Trophoblast cell (in vitro differentiated cells and primary cell): ENCODE results near the gene ZNF143.
A peak's percentile ranks its signal among the peaks of the same experiment; 100 is the strongest.

Experiments used
- DNase-seq, 2 donors: peaks; one replicate each; pipeline ENCODE4 v3.0.0-alpha.2; 2016
- H2AFZ ChIP-seq: 2 replicates; pipeline ENCODE4 v1.6.1; 2013; ENCODE audit warnings: low read length, moderate library complexity, mild to moderate bottlenecking; ENCODE audit not compliant: insufficient read depth, poor library complexity
- H2AK5ac ChIP-seq: 2 replicates; pipeline ENCODE4 v1.6.1; 2013; ENCODE audit warnings: mild to moderate bottlenecking, low read length
- H2BK120ac ChIP-seq: 2 replicates; pipeline ENCODE4 v1.6.1; 2013; ENCODE audit warnings: low read length, mild to moderate bottlenecking, moderate library complexity; ENCODE audit not compliant: insufficient read depth, poor library complexity
- H2BK12ac ChIP-seq: 2 replicates; pipeline ENCODE4 v1.6.1; 2013; ENCODE audit warnings: mild to moderate bottlenecking, low read length, moderate library complexity
- H2BK5ac ChIP-seq: 2 replicates; pipeline ENCODE4 v1.6.1; 2013; ENCODE audit warnings: low read length, low read depth, moderate library complexity, mild to moderate bottlenecking; ENCODE audit not compliant: poor library complexity
- H3K14ac ChIP-seq: 2 replicates; pipeline ENCODE4 v1.6.1; 2013; ENCODE audit warnings: mild to moderate bottlenecking, low read length
- H3K18ac ChIP-seq: 2 replicates; pipeline ENCODE4 v1.6.1; 2013; ENCODE audit warnings: mild to moderate bottlenecking, low read length
- H3K23ac ChIP-seq: 2 replicates; pipeline ENCODE4 v1.6.1; 2013; ENCODE audit warnings: low read length
- H3K27ac ChIP-seq: 2 replicates; pipeline ENCODE4 v1.5.1; 2013; ENCODE audit warnings: low read depth, mild to moderate bottlenecking, inconsistent platforms, low read length, moderate library complexity
- H3K27me3 ChIP-seq: 2 replicates; pipeline ENCODE4 v1.6.1; 2013; ENCODE audit warnings: inconsistent platforms, mild to moderate bottlenecking, low read length, moderate library complexity; ENCODE audit not compliant: insufficient read depth
- H3K36me3 ChIP-seq, 2 experiments: 1 replicate in 1 of 2; 2 replicates in 1 of 2; pipeline ENCODE4 v1.6.1; 2013; ENCODE audit warnings: low read length in 2 of 2, mild to moderate bottlenecking in 2 of 2, moderate library complexity in 1 of 2; ENCODE audit not compliant: insufficient read depth in 2 of 2, control insufficient read depth in 1 of 2
- H3K4ac ChIP-seq: 2 replicates; pipeline ENCODE4 v1.6.1; 2013; ENCODE audit warnings: low read depth, mild to moderate bottlenecking, low read length, moderate library complexity
- H3K4me1 ChIP-seq, 2 experiments: 1 replicate in 1 of 2; 2 replicates in 1 of 2; pipeline ENCODE4 v1.6.1; 2013; ENCODE audit warnings: low read length in 2 of 2, mild to moderate bottlenecking in 2 of 2, moderate library complexity in 1 of 2; ENCODE audit not compliant: insufficient read depth in 2 of 2, control insufficient read depth in 1 of 2
- H3K4me2 ChIP-seq: 2 replicates; pipeline ENCODE4 v1.6.1; 2013; ENCODE audit warnings: inconsistent platforms, mild to moderate bottlenecking, low read length, moderate library complexity
- H3K4me3 ChIP-seq: 2 replicates; pipeline ENCODE4 v1.5.1; 2013; ENCODE audit warnings: mild to moderate bottlenecking, low read depth, low read length, inconsistent platforms
- H3K79me1 ChIP-seq: one replicate; pipeline ENCODE4 v1.6.1; 2013; ENCODE audit warnings: low read length
- H3K79me2 ChIP-seq: 2 replicates; pipeline ENCODE4 v1.6.1; 2013; ENCODE audit warnings: low read length, mild to moderate bottlenecking; ENCODE audit not compliant: control insufficient read depth, insufficient read depth, poor library complexity
- H3K9ac ChIP-seq: 2 replicates; pipeline ENCODE4 v1.6.1; 2013; ENCODE audit warnings: mild to moderate bottlenecking, low read length
- H3K9me3 ChIP-seq: 2 replicates; pipeline ENCODE4 v1.6.1; 2013; ENCODE audit warnings: low read depth, mild to moderate bottlenecking, control low read depth, inconsistent platforms, low read length; ENCODE audit not compliant: insufficient read depth
- H4K12ac ChIP-seq: 2 replicates; pipeline ENCODE4 v1.6.1; 2013; ENCODE audit warnings: low read depth, mild to moderate bottlenecking, low read length, moderate library complexity
- H4K8ac ChIP-seq: 2 replicates; pipeline ENCODE4 v1.6.1; 2013; ENCODE audit warnings: low read depth, mild to moderate bottlenecking, low read length, moderate library complexity
- H4K91ac ChIP-seq: one replicate; pipeline ENCODE4 v1.6.1; 2013; ENCODE audit warnings: low read depth, mild to moderate bottlenecking, low read length, moderate library complexity
- WGBS: extraction: QIAGEN DNeasy Blood & Tissue Kit; methylation state at CpG from one replicate; pipeline ENCODE4 v1.1.7; 2013; ENCODE audit warnings: missing lambda C conversion rate; ENCODE audit not compliant: insufficient read length, insufficient coverage; ENCODE audit errors: extremely low coverage; 5-methylcytosine and 5-hydroxymethylcytosine counted together

ZNF143 gene

DNA sequence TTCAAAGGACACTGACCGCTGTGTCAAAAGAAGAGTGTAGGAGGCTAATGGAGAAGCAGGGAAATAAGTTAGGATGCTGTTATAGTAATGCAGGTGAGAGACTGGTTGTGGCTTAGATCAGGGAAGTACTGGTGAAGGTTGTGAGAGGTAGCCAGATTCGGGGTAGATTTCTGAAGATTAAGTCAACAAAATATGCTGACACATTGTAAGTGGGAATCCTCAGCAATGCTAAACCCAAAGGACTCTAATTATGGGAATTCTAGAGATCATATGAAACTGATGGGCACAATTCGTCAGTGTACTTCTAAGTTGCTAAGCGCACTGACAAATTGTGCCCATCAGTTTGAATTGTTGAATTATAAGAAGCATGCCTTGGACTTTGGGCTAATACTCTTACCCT lies 10.0 kb downstream of the ZNF143 start:
- DNase-seq = no peak
- H3K4ac ChIP-seq = no peak overlapping the region
- H3K9ac ChIP-seq = no peak overlapping the region
- H2AFZ ChIP-seq = no peak overlapping the region
- no peaks in the 10 kb centered on the region for H3K79me2 ChIP-seq
- peaks cover 18 to 24% of the 10 kb centered on the region in 2 experiments for H3K36me3 ChIP-seq
- no peak overlapping the region for H3K18ac ChIP-seq
- H4K8ac ChIP-seq = no peak overlapping the region
- no peak overlapping the region for H3K23ac ChIP-seq
- H3K27me3 ChIP-seq = no peaks in the 10 kb centered on the region
- H3K9me3 ChIP-seq = no peaks in the 10 kb centered on the region
- no peak overlapping the region for H2AK5ac ChIP-seq
- H3K14ac ChIP-seq = no peak overlapping the region
- H3K4me1 ChIP-seq = no peaks in the 10 kb centered on the region
- no peak overlapping the region for H3K27ac ChIP-seq
- H3K79me1 ChIP-seq = no peaks in the 10 kb centered on the region
- H4K91ac ChIP-seq = no peak overlapping the region
- no peak overlapping the region for H2BK12ac ChIP-seq
- no peak overlapping the region for H3K4me2 ChIP-seq
- H2BK120ac ChIP-seq = no peak overlapping the region
- H2BK5ac ChIP-seq = no peak overlapping the region
- no CpG with 5 or more reads among the region's 4 CpGs for WGBS
- no peak overlapping the region for H4K12ac ChIP-seq
- no peak overlapping the region for H3K4me3 ChIP-seq

DNA sequence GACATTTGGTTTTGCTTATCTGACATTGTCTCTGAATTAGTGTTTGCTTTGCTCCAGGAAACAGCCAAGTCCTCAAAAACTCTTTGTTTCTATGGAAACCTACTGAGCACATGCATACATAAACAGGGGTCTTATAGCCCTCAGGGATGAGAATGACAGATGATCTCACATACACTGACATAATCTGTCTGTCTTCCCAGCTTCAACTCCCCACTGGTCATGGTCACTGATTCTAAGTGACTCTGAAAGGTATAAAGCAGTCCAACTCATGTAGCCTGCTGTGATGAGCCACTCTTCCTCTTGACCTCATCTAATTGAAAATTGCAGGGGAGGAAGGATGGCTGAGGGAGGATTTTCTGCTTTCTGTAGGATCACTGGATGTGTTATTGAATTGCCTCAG lies 12.6 kb downstream of the ZNF143 start:
- no peak overlapping the region for H4K91ac ChIP-seq
- H2BK12ac ChIP-seq = no peak overlapping the region
- H3K4me3 ChIP-seq = no peak overlapping the region
- no peak overlapping the region for H3K27ac ChIP-seq
- no peaks in the 10 kb centered on the region for H3K79me1 ChIP-seq
- no peaks in the 10 kb centered on the region for H3K79me2 ChIP-seq
- no peaks in the 10 kb centered on the region for H3K4me1 ChIP-seq
- H4K8ac ChIP-seq = no peak overlapping the region
- H2AK5ac ChIP-seq = no peak overlapping the region
- H4K12ac ChIP-seq = no peak overlapping the region
- no peak overlapping the region for H3K4me2 ChIP-seq
- H3K27me3 ChIP-seq = no peaks in the 10 kb centered on the region
- H3K23ac ChIP-seq = no peak overlapping the region
- H2BK120ac ChIP-seq = no peak overlapping the region
- H3K18ac ChIP-seq = no peak overlapping the region
- DNase-seq = no peak
- H2BK5ac ChIP-seq = no peak overlapping the region
- no peak overlapping the region for H3K9ac ChIP-seq
- H3K36me3 ChIP-seq = peaks cover 23 to 36% of the 10 kb centered on the region in 2 experiments
- H2AFZ ChIP-seq = no peak overlapping the region
- no peak overlapping the region for H3K4ac ChIP-seq
- no peak overlapping the region for H3K14ac ChIP-seq
- no peaks in the 10 kb centered on the region for H3K9me3 ChIP-seq

- Histone ChIP-seq H3K23ac (no peak overlapping the region), H3K27ac (no peak overlapping the region)
- WGBS = no CpG with 5 or more reads among the region's 2 CpGs
Measured at GRCh38 chr11:9479899-9480298, 19.1 kb downstream of the ZNF143 start.

GRCh38 chr11:9489080-9489765 lies 28.4 kb downstream of the ZNF143 start:
- Histone ChIP-seq H3K18ac (no peak overlapping the region), H3K79me2 (no peaks in the 10 kb centered on the region), H3K27ac (no peak overlapping the region), H4K91ac (no peak overlapping the region), H3K27me3 (no peaks in the 10 kb centered on the region), H4K12ac (no peak overlapping the region), H3K23ac (no peak overlapping the region), H3K79me1 (no peaks in the 10 kb centered on the region), H4K8ac (no peak overlapping the region), H2AK5ac (no peak overlapping the region), H2BK120ac (no peak overlapping the region), H2BK12ac (no peak overlapping the region), H3K36me3 (peaks cover 16 to 22% of the 10 kb centered on the region in 2 experiments), H2BK5ac (no peak overlapping the region), H3K9me3 (no peaks in the 10 kb centered on the region), H3K4me1 (no peaks in the 10 kb centered on the region), H3K4me3 (no peak overlapping the region), H2AFZ (no peak overlapping the region), H3K9ac (no peak overlapping the region), H3K14ac (no peak overlapping the region), H3K4me2 (no peak overlapping the region), H3K4ac (no peak overlapping the region)
- peak in 1 of 2 donors; percentile 43 for DNase-seq
- no CpG with 5 or more reads among the region's 3 CpGs for WGBS

More at GRCh38 chr11:9479899-9480298, 19.1 kb downstream of the ZNF143 start:
- H2BK5ac ChIP-seq = no peak overlapping the region
- no peaks in the 10 kb centered on the region for H3K9me3 ChIP-seq
- H3K9ac ChIP-seq = no peak overlapping the region
- H3K27me3 ChIP-seq = no peaks in the 10 kb centered on the region
- H3K4me2 ChIP-seq = no peak overlapping the region
- no peak overlapping the region for H3K18ac ChIP-seq
- H2AK5ac ChIP-seq = no peak overlapping the region
- H3K14ac ChIP-seq = no peak overlapping the region
- no peak overlapping the region for H4K8ac ChIP-seq
- H2AFZ ChIP-seq = no peak overlapping the region
- H3K4ac ChIP-seq = no peak overlapping the region
- no peak overlapping the region for H4K12ac ChIP-seq
- H3K36me3 ChIP-seq = peaks cover 23 to 32% of the 10 kb centered on the region in 2 experiments
- no peaks in the 10 kb centered on the region for H3K79me1 ChIP-seq
- no peaks in the 10 kb centered on the region for H3K79me2 ChIP-seq
- H2BK120ac ChIP-seq = no peak overlapping the region
- no peak overlapping the region for H4K91ac ChIP-seq
- H3K4me1 ChIP-seq = no peaks in the 10 kb centered on the region
- no peak overlapping the region for H3K4me3 ChIP-seq
- H2BK12ac ChIP-seq = no peak overlapping the region
- DNase-seq = no peak
